K562 (cell line): ENCODE results near the gene TNKS2. TPM values are rescaled to one million over a fixed set of nuclear protein-coding genes. Genes with fewer than 3 reads are reported as not detected.
A peak's percentile ranks its signal among the peaks of the same experiment; 100 is the strongest.

Experiments used
- BRD9 ChIP-seq: fragments of 450-650 bp; IDR thresholded peaks from 2 replicates; pipeline ENCODE4 v1.6.1; 2018; ENCODE audit warnings: low read depth; ENCODE audit not compliant: partially characterized antibody
- SMC3 ChIP-seq: conservative IDR thresholded peaks from 2 replicates; pipeline ENCODE4 v1.6.1; 2011; ENCODE audit warnings: low read depth, low read length, improper control_type of control experiment; ENCODE audit not compliant: insufficient read depth
- polyA plus RNA-seq, 8 experiments: library from polyadenylated mRNA; depleted of rRNA in 4 of 8; stranded (reverse) in 5 of 8; unstranded in 3 of 8; fragments of >200 nt; fragmentation: Nextera tagmentation in 2 of 8; fragmentation: Illumina TruSeq in 1 of 8; extraction: Ambion mirVana in 2 of 8; extraction: Trizol in 1 of 8; gene quantifications; 2 replicates each; pipeline versions ENCODE4 v1.2.1 to v1.2.3, GENCODE V29; 2011 to 2014; ENCODE audit warnings: inconsistent platforms in 1 of 8, missing spikeins in 1 of 8
- total RNA-seq, 7 experiments: library from RNA; depleted of rRNA in 6 of 7; stranded (reverse); fragments of >200 nt in 6 of 7; fragmentation: Illumina TruSeq in 2 of 7; extraction: Trizol in 2 of 7; gene quantifications; 2 replicates each; pipeline versions ENCODE4 v1.2.1 to v1.2.3, GENCODE V29; 2011 to 2021; ENCODE audit warnings: low replicate concordance in 1 of 7
- TF ChIP-seq, protein P1 (sequence below): fragments of 250-450 bp; sonication (Bioruptor Pico); IDR thresholded peaks from 2 replicates; pipeline ENCODE4 v1.5.0; 2020; ENCODE audit warnings: mild to moderate bottlenecking
- TF ChIP-seq, protein P2 (sequence below): fragments of 450-650 bp; formaldehyde crosslinking; IDR thresholded peaks from 2 replicates; pipeline ENCODE4 v1.4.0; 2020; ENCODE audit warnings: mild to moderate bottlenecking, moderate library complexity
- TF ChIP-seq, protein P3 (sequence below), 2 experiments: fragments of 450-650 bp in 1 of 2; sonication (generic) in 1 of 2; formaldehyde crosslinking in 1 of 2; IDR thresholded peaks; 2 replicates each; pipeline versions ENCODE4 v1.7.1 to v1.9.0; 2016 to 2022; ENCODE audit warnings: inconsistent platforms in 1 of 2, mild to moderate bottlenecking in 1 of 2, missing genetic modification reagents in 1 of 2
- TF ChIP-seq, protein P4 (sequence below): sonication (generic); formaldehyde crosslinking; IDR thresholded peaks from 2 replicates; pipeline ENCODE4 v1.8.0; 2023; ENCODE audit warnings: mild to moderate bottlenecking, missing genetic modification reagents

The TNKS2 gene
- total and polyA plus RNA-seq, 9 of the 15 experiments (the other 6 are each of a cell fraction or from before 2014, with no cell fraction given), result 3.5 to 19.8 (median 8.6) TPM

DNA sequence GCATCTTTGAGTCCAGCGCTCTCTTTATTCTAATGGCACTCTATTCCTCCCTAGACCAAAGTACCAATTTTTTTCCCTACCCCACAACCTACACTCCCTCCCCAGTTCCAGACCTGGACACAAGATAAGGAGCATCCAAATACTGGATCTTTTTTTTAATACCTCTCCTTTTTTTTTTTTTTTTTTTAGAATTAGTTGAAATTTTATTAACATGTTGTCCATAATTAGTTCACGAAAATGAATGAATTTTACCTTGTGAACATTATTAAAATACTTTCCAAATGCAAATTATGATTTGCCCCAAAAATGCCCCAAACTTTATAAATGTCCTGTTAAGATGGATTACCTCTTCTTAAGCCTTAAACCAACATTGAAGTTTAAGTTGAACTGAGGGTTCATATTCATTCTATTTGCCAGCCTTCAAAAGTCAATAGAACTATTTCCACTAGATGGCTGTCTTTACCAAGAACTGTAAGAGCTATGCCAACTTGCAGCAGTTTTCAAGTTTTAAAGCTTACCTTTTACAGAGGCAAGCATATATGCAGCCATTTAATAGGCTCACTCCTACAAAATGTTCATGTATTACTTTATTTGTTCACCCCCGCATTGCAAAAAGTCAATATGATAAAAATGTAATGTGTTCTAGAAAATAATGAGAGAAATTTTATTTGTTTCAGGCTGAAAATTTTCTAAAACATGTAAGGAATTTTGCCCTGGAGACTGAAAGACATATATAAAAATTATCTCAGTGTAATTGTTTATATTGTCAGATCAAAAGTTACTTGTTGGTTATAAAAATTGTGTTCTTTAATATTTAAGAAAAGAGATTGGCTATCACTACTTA lies 39.7 kb upstream of the TNKS2 start (continued):
- TF ChIP-seq, protein P1, sequence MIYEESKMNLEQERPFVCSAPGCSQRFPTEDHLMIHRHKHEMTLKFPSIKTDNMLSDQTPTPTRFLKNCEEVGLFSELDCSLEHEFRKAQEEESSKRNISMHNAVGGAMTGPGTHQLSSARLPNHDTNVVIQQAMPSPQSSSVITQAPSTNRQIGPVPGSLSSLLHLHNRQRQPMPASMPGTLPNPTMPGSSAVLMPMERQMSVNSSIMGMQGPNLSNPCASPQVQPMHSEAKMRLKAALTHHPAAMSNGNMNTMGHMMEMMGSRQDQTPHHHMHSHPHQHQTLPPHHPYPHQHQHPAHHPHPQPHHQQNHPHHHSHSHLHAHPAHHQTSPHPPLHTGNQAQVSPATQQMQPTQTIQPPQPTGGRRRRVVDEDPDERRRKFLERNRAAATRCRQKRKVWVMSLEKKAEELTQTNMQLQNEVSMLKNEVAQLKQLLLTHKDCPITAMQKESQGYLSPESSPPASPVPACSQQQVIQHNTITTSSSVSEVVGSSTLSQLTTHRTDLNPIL, result no peak
- TF ChIP-seq, protein P2, sequence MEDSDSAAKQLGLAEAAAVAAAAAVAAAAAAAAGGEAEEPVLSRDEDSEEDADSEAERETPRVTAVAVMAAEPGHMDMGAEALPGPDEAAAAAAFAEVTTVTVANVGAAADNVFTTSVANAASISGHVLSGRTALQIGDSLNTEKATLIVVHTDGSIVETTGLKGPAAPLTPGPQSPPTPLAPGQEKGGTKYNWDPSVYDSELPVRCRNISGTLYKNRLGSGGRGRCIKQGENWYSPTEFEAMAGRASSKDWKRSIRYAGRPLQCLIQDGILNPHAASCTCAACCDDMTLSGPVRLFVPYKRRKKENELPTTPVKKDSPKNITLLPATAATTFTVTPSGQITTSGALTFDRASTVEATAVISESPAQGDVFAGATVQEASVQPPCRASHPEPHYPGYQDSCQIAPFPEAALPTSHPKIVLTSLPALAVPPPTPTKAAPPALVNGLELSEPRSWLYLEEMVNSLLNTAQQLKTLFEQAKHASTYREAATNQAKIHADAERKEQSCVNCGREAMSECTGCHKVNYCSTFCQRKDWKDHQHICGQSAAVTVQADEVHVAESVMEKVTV (CRISPR knock-in tag), result peak; percentile 66
- TF ChIP-seq, protein P3, sequence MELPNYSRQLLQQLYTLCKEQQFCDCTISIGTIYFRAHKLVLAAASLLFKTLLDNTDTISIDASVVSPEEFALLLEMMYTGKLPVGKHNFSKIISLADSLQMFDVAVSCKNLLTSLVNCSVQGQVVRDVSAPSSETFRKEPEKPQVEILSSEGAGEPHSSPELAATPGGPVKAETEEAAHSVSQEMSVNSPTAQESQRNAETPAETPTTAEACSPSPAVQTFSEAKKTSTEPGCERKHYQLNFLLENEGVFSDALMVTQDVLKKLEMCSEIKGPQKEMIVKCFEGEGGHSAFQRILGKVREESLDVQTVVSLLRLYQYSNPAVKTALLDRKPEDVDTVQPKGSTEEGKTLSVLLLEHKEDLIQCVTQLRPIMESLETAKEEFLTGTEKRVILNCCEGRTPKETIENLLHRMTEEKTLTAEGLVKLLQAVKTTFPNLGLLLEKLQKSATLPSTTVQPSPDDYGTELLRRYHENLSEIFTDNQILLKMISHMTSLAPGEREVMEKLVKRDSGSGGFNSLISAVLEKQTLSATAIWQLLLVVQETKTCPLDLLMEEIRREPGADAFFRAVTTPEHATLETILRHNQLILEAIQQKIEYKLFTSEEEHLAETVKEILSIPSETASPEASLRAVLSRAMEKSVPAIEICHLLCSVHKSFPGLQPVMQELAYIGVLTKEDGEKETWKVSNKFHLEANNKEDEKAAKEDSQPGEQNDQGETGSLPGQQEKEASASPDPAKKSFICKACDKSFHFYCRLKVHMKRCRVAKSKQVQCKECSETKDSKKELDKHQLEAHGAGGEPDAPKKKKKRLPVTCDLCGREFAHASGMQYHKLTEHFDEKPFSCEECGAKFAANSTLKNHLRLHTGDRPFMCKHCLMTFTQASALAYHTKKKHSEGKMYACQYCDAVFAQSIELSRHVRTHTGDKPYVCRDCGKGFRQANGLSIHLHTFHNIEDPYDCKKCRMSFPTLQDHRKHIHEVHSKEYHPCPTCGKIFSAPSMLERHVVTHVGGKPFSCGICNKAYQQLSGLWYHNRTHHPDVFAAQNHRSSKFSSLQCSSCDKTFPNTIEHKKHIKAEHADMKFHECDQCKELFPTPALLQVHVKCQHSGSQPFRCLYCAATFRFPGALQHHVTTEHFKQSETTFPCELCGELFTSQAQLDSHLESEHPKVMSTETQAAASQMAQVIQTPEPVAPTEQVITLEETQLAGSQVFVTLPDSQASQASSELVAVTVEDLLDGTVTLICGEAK (IDR thresholded peaks at IDR 0.05), result peak; percentile 54
- TF ChIP-seq, protein P3 (CRISPR knock-in tag; IDR thresholded peaks at IDR 0.05), result no peak
- TF ChIP-seq BRD9 (no peak), SMC3 (peak; percentile 51)
- TF ChIP-seq, protein P4, sequence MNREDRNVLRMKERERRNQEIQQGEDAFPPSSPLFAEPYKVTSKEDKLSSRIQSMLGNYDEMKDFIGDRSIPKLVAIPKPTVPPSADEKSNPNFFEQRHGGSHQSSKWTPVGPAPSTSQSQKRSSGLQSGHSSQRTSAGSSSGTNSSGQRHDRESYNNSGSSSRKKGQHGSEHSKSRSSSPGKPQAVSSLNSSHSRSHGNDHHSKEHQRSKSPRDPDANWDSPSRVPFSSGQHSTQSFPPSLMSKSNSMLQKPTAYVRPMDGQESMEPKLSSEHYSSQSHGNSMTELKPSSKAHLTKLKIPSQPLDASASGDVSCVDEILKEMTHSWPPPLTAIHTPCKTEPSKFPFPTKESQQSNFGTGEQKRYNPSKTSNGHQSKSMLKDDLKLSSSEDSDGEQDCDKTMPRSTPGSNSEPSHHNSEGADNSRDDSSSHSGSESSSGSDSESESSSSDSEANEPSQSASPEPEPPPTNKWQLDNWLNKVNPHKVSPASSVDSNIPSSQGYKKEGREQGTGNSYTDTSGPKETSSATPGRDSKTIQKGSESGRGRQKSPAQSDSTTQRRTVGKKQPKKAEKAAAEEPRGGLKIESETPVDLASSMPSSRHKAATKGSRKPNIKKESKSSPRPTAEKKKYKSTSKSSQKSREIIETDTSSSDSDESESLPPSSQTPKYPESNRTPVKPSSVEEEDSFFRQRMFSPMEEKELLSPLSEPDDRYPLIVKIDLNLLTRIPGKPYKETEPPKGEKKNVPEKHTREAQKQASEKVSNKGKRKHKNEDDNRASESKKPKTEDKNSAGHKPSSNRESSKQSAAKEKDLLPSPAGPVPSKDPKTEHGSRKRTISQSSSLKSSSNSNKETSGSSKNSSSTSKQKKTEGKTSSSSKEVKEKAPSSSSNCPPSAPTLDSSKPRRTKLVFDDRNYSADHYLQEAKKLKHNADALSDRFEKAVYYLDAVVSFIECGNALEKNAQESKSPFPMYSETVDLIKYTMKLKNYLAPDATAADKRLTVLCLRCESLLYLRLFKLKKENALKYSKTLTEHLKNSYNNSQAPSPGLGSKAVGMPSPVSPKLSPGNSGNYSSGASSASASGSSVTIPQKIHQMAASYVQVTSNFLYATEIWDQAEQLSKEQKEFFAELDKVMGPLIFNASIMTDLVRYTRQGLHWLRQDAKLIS, result no peak
